Measurements from ENCODE around the gene ITGB6. TPM values are rescaled to one million over a fixed set of nuclear protein-coding genes. Genes with fewer than 3 reads are reported as not detected.

The ITGB6 gene
- total RNA-seq, 2 donors from 2014 or later, result 7.3 to 12.3 TPM

DNA sequence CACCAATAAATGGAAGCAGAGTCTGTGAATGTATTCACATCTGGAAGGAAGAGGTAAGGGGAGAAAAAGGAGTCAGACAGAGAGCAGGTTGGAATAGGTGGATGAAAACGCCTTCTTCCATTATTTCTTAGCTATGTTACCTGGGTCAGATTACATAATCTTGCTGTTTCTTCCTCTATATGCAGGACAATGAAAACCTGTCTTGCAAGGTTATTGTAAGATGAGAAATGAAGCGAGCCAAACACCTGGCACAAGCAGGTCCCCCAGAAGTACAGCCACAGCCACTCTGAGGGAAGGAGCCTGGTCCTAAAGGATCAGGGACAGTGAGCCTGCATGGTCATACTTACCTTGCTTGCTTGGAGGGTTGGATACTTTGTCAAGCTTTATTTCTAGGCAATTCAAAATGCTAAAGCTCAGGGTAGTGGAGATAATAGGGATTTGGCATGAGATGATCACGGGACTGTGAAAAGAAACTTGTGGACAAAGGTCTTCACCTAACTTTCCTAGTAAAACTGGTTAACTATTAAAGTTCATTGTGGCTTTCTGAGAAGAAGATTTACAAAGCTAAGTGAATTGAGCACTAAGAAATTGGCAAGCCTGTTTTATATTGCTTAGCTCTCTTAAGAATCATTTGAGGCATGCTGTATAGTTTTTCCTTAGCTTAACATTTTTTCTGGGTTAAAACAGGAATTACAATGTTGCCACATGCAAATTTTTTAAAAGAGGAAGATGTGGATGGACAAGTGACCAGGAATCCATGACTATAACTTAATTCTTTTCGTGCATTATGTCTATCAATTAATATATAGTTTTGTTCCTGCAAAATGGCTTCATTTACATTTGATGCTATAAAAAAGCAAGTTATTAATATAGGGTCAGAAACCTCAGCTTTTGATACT is 121.9 kb downstream of the ITGB6 start:
- 54% methylated on average over 4 of the region's 4 CpGs for WGBS

DNA sequence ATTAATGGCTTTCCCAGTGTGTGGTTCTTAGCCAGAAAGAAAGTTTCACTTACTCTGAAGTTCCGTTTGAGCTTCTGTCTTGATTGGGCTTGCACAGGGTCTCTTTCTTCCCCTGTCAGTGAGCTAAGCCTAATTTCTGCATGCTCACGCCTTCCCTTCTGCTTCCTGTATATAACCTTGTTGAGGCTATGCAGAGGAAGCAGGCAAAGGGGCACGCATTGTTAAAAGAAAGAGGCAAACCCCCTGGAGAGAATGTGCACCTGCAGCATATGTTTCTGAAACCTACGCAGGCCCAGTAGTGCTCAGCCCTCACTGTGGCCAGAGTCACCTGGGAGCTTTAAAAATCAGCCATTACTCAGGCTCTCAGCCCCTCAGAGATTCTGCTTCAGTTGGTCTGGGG is 123.2 kb downstream of the ITGB6 start:
- WGBS, result 74% methylated on average over 4 of the region's 4 CpGs

More for the DNA sequence above, 121.9 kb downstream of the ITGB6 start:
- no peaks in the 10 kb centered on the region for H3K36me3 ChIP-seq
- H3K4me3 ChIP-seq, result no peak overlapping the region
- intact Hi-C loops (cut with DNase I), result no loop called here
- H3K27me3 ChIP-seq (replicated peaks; ENCODE audit: insufficient read depth), result no peaks in the 10 kb centered on the region
- H3K27ac ChIP-seq, result no peak overlapping the region
- H3K4me1 ChIP-seq (replicated peaks), result no peaks in the 10 kb centered on the region
- no peaks in the 10 kb centered on the region for H3K9me3 ChIP-seq
- DNase-seq (ENCODE audit: low spot score), result no peak
- TF ChIP-seq CTCF (IDR thresholded peaks at IDR 0.05) (no peak), POLR2A (IDR thresholded peaks at IDR 0.05) (no peak), POLR2AphosphoS5 (IDR thresholded peaks at IDR 0.05) (no peak)

DNA sequence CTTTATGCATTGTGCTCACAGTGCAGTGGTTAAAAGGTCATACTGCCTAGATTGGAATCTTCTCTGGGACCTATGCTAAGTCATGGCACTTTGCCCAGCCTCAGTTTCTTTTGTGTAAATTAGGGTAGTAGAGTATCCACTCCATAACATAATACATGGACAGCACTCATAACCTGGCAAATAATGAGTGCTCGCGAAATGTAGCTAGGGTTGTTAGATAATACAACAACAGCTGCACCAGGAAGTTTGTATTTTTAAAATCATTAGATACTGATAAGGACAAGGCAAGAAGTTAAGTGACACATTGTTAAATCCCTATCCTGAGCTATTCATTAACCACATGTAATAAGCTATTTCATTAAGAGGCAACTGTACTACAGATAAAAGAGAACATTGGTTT is 123.8 kb downstream of the ITGB6 start:
- Histone ChIP-seq H3K4me3 (no peak overlapping the region), H3K9me3 (no peaks in the 10 kb centered on the region), H3K4me1 (replicated peaks) (no peaks in the 10 kb centered on the region), H3K27me3 (replicated peaks; ENCODE audit: insufficient read depth) (no peaks in the 10 kb centered on the region), H3K36me3 (no peaks in the 10 kb centered on the region), H3K27ac (no peak overlapping the region)
- no peak for TF ChIP-seq POLR2AphosphoS5 (IDR thresholded peaks at IDR 0.05)
- no peak for TF ChIP-seq CTCF (IDR thresholded peaks at IDR 0.05)
- no peak for TF ChIP-seq POLR2A (IDR thresholded peaks at IDR 0.05)
- no peak for DNase-seq (ENCODE audit: low spot score)
- intact Hi-C loops (cut with DNase I), result no loop called here
- 74% methylated on average over 2 of the region's 2 CpGs for WGBS

More for the DNA sequence above, 123.2 kb downstream of the ITGB6 start:
- Histone ChIP-seq H3K36me3 (no peaks in the 10 kb centered on the region), H3K4me1 (replicated peaks) (no peaks in the 10 kb centered on the region), H3K9me3 (no peaks in the 10 kb centered on the region), H3K27ac (no peak overlapping the region), H3K4me3 (no peak overlapping the region), H3K27me3 (replicated peaks; ENCODE audit: insufficient read depth) (no peaks in the 10 kb centered on the region)
- no peak for TF ChIP-seq POLR2AphosphoS5 (IDR thresholded peaks at IDR 0.05)
- TF ChIP-seq CTCF (IDR thresholded peaks at IDR 0.05), result no peak
- no peak for TF ChIP-seq POLR2A (IDR thresholded peaks at IDR 0.05)
- intact Hi-C loops (cut with DNase I), result no loop called here
- DNase-seq (ENCODE audit: low spot score), result no peak

DNA sequence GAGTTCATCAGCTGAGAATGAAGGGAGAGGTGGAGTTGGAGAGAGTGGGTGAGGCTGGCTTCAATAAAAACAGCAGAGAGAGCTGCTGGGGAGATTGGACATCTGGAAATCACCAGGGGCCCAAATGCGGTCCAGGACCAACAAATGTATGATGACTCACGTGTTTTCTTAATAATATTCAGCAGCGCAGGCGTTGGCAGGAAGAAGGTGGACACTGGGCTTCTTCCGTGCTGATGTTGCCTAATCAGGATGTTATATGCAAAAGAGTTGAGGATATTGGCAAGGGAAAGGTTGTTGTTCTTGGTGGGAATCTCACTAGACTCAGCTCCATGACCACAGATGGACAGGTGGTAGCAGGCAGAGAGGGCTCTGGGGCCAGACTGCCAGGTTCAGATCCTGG is 124.9 kb downstream of the ITGB6 start:
- H3K36me3 ChIP-seq, result no peaks in the 10 kb centered on the region
- no peak overlapping the region for H3K4me3 ChIP-seq
- no peak for TF ChIP-seq POLR2AphosphoS5 (IDR thresholded peaks at IDR 0.05)
- TF ChIP-seq CTCF (IDR thresholded peaks at IDR 0.05), result no peak
- TF ChIP-seq POLR2A (IDR thresholded peaks at IDR 0.05), result no peak
- 91% methylated on average over 5 of the region's 5 CpGs for WGBS
- no peaks in the 10 kb centered on the region for H3K9me3 ChIP-seq
- DNase-seq (ENCODE audit: low spot score), result no peak
- no peaks in the 10 kb centered on the region for H3K4me1 ChIP-seq (replicated peaks)
- no peak overlapping the region for H3K27ac ChIP-seq
- intact Hi-C loops (cut with DNase I), result no loop called here
- no peaks in the 10 kb centered on the region for H3K27me3 ChIP-seq (replicated peaks; ENCODE audit: insufficient read depth)
